UCSD-AML1 (cell line): ENCODE data around the gene CA5A.
"Not testable (repeated sequence)": the region's sequence is repeated elsewhere in the genome, so short reads cannot be mapped to it uniquely, and the experiment has no call there.

Source experiments
- DNase-seq: peaks from one replicate; lab custom pipeline; 2025; ENCODE audit not compliant: unreplicated experiment; lab: John Stamatoyannopoulos, UW

The CA5A gene

GRCh38 chr16:87926246-87927194, 9.8 kb downstream of the CA5A start:
- DNase-seq: peak; percentile 32

GRCh38 chr16:87924811-87925670, 11.3 kb downstream of the CA5A start:
- no peak for DNase-seq

GRCh38 chr16:87924041-87924810, 12.1 kb downstream of the CA5A start:
- DNase-seq: no peak

- DNase-seq: no peak
These were observed 14.0 kb downstream of the CA5A start for GRCh38 chr16:87922250-87922871.

GRCh38 chr16:87921236-87921773, 15.0 kb downstream of the CA5A start:
- no peak for DNase-seq

- DNase-seq: no peak
These were observed 16.7 kb downstream of the CA5A start for GRCh38 chr16:87919681-87919994.

GRCh38 chr16:87918866-87919680, 17.3 kb downstream of the CA5A start:
- DNase-seq: no peak

- no peak for DNase-seq
These were observed 18.0 kb downstream of the CA5A start for GRCh38 chr16:87918338-87918737.

GRCh38 chr16:87917503-87917902, 18.8 kb downstream of the CA5A start:
- no peak for DNase-seq

- DNase-seq: no peak
These were observed 21.5 kb downstream of the CA5A start for GRCh38 chr16:87914812-87915211.

- DNase-seq: not testable (repeated sequence)
These were observed 22.2 kb downstream of the CA5A start for GRCh38 chr16:87914021-87914725.

GRCh38 chr16:87912691-87913090, 23.6 kb downstream of the CA5A start:
- DNase-seq: peak; percentile 45

GRCh38 chr16:87911106-87911763, 25.1 kb downstream of the CA5A start:
- DNase-seq: not testable (repeated sequence)

GRCh38 chr16:87909203-87909935, 27.0 kb downstream of the CA5A start:
- DNase-seq: peak; percentile 83

GRCh38 chr16:87908101-87908500, 28.2 kb downstream of the CA5A start:
- DNase-seq: not testable (repeated sequence)

- DNase-seq: not testable (repeated sequence)
These were observed 30.8 kb downstream of the CA5A start for GRCh38 chr16:87905521-87905920.

- DNase-seq: not testable (repeated sequence)
These were observed 31.4 kb downstream of the CA5A start for GRCh38 chr16:87904963-87905362.

GRCh38 chr16:87900489-87900888, 35.8 kb downstream of the CA5A start:
- DNase-seq: not testable (repeated sequence)
